NCI-H446 (cell line): ENCODE measurements around the gene SLC25A27.
"Not testable (repeated sequence)": the region's sequence is repeated elsewhere in the genome, so short reads cannot be mapped to it uniquely, and the experiment has no call there.

Experiments used
- DNase-seq, 2 experiments: peaks; one replicate each; lab custom pipeline; 2025; lab: John Stamatoyannopoulos, UW

SLC25A27 gene

GRCh38 chr6:46652603-46653438, at the start of gene SLC25A27, which contains the start of gene CYP39A1:
SLC25A27 (plus strand) TSS chr6:46652975; CDS start chr6:46653193, 218 bp downstream.
CYP39A1 (minus strand) TSS chr6:46652818; CDS start chr6:46652582, 236 bp downstream.
- peak; percentile 56 to 80 for DNase-seq

GRCh38 chr6:46605091-46605797, 47.5 kb upstream of the SLC25A27 start:
- no peak for DNase-seq

GRCh38 chr6:46606338-46606737, 46.4 kb upstream of the SLC25A27 start:
- peak in 1 of 2 experiments; percentile 33 for DNase-seq

GRCh38 chr6:46610862-46611553, 41.8 kb upstream of the SLC25A27 start:
- no peak for DNase-seq

GRCh38 chr6:46612645-46613044, 40.1 kb upstream of the SLC25A27 start:
- DNase-seq: peak in 1 of 2 experiments; percentile 38

GRCh38 chr6:46618726-46619125, 34.0 kb upstream of the SLC25A27 start:
- DNase-seq: no peak

- peak; percentile 10 to 18 for DNase-seq
These were observed 26.4 kb upstream of the SLC25A27 start for GRCh38 chr6:46626228-46626909.

GRCh38 chr6:46626976-46627375, 25.8 kb upstream of the SLC25A27 start:
- no peak for DNase-seq

GRCh38 chr6:46628498-46628897, 24.3 kb upstream of the SLC25A27 start:
- no peak for DNase-seq

GRCh38 chr6:46628976-46629375, 23.8 kb upstream of the SLC25A27 start:
- DNase-seq: no peak

- DNase-seq: no peak
These were observed 23.1 kb upstream of the SLC25A27 start for GRCh38 chr6:46629691-46630090.

GRCh38 chr6:46632053-46632452, 20.7 kb upstream of the SLC25A27 start:
- DNase-seq: no peak

- no peak for DNase-seq
These were observed 17.3 kb upstream of the SLC25A27 start for GRCh38 chr6:46635462-46635861.

GRCh38 chr6:46637145-46637544, 15.6 kb upstream of the SLC25A27 start:
- no peak for DNase-seq

- no peak for DNase-seq
These were observed 14.8 kb upstream of the SLC25A27 start for GRCh38 chr6:46637933-46638332.

GRCh38 chr6:46638650-46639049, 14.1 kb upstream of the SLC25A27 start:
- DNase-seq: no peak

GRCh38 chr6:46642928-46643751, 9.6 kb upstream of the SLC25A27 start:
- DNase-seq: no peak

- no peak for DNase-seq
These were observed 7.5 kb upstream of the SLC25A27 start for GRCh38 chr6:46645265-46645664.

GRCh38 chr6:46648108-46648507, 4.7 kb upstream of the SLC25A27 start:
- not testable (repeated sequence) for DNase-seq

- DNase-seq: no peak
These were observed 3.8 kb upstream of the SLC25A27 start for GRCh38 chr6:46648869-46649492.
